DOHH2 (cell line): Measurements from ENCODE around the gene QDPR.

ENCODE experiments used
- CTCF ChIP-seq: fragments of 200-600 bp; sonication (generic); IDR thresholded peaks from one replicate; pipeline ENCODE4 v1.5.1; 2014; ENCODE audit warnings: antibody characterized with exemption, mild to moderate bottlenecking, low read depth, low read length; ENCODE audit not compliant: poor library complexity, severe bottlenecking
- EZH2phosphoT487 ChIP-seq: fragments of 200-600 bp; sonication (generic); IDR thresholded peaks from 2 replicates; pipeline ENCODE4 v1.6.1; 2017; ENCODE audit warnings: borderline replicate concordance, mild to moderate bottlenecking, antibody characterized with exemption, low read length, moderate library complexity, mixed read lengths

- no peak for TF ChIP-seq CTCF
- no peak for TF ChIP-seq EZH2phosphoT487
Measured at GRCh38 chr4:17493619-17494018, 18.3 kb downstream of the QDPR start.
